HEK293 (cell line): ENCODE data around the gene MIEN1.

Experiments used
- CTCF ChIA-PET: fragments of 350-600 bp; formaldehyde crosslinking; extraction: SDS; loops from one replicate; lab custom pipeline; 2021; ENCODE audit warnings: antibody characterized with exemption; lab: Yijun Ruan, JAX
- POLR2A ChIA-PET: fragments of 300-600 bp; formaldehyde crosslinking; extraction: SDS; loops from one replicate; lab custom pipeline; 2020; ENCODE audit warnings: antibody characterized with exemption, inconsistent platforms; lab: Yijun Ruan, JAX
- H3K27ac ChIP-seq: fragments of 200-500 bp; sonication (Bioruptor generic); 2 replicates; pipeline ENCODE4 v1.5.1; 2014; ENCODE audit warnings: low read depth, low read length, control low read depth, inconsistent platforms; ENCODE audit errors: extremely low read depth
- H3K36me3 ChIP-seq, 2 experiments: fragments of 200-500 bp in 1 of 2; sonication (Bioruptor generic) in 1 of 2; 1 replicate in 1 of 2; 2 replicates in 1 of 2; pipeline ENCODE4 v1.5.1; 2014 to 2017; ENCODE audit warnings: inconsistent platforms in 2 of 2, low read length in 2 of 2; ENCODE audit not compliant: control insufficient read depth in 2 of 2, insufficient read depth in 1 of 2
- H3K4me1 ChIP-seq: fragments of 200-500 bp; sonication (Bioruptor generic); 2 replicates; pipeline ENCODE4 v1.5.1; 2014; ENCODE audit warnings: mild to moderate bottlenecking, low read length, inconsistent platforms; ENCODE audit not compliant: control insufficient read depth, insufficient read depth
- H3K4me3 ChIP-seq: 2 replicates; pipeline ENCODE4 v1.5.1; 2011; ENCODE audit warnings: low read depth, mild to moderate bottlenecking, control low read depth, low read length, moderate library complexity
- H3K9me3 ChIP-seq: fragments of 200-500 bp; sonication (Bioruptor generic); 2 replicates; pipeline ENCODE4 v1.5.1; 2014; ENCODE audit warnings: low read depth, low read length, inconsistent platforms; ENCODE audit not compliant: control insufficient read depth, insufficient read depth
- FEZF1 ChIP-seq: fragments of 450-650 bp; formaldehyde crosslinking; IDR thresholded peaks from 2 replicates; pipeline ENCODE4 v1.5.1; 2016; ENCODE audit warnings: missing biosample characterization, missing genetic modification characterization
- GLIS1 ChIP-seq: fragments of 450-650 bp; formaldehyde crosslinking; IDR thresholded peaks from 2 replicates; pipeline ENCODE4 v1.5.1; 2016; ENCODE audit warnings: missing biosample characterization, missing genetic modification characterization
- GLIS2 ChIP-seq: fragments of 450-650 bp; formaldehyde crosslinking; IDR thresholded peaks from 2 replicates; pipeline ENCODE4 v1.5.1; 2016; ENCODE audit warnings: missing biosample characterization, missing genetic modification characterization
- IKZF3 ChIP-seq: fragments of 450-650 bp; IDR thresholded peaks from 2 replicates; pipeline ENCODE4 v1.5.0; 2018; ENCODE audit warnings: missing biosample characterization, mild to moderate bottlenecking, missing genetic modification characterization, moderate library complexity
- KLF1 ChIP-seq: fragments of 450-650 bp; formaldehyde crosslinking; IDR thresholded peaks from 2 replicates; pipeline ENCODE4 v1.5.1; 2016; ENCODE audit warnings: missing biosample characterization, missing genetic modification characterization
- ZBTB17 ChIP-seq: fragments of 450-650 bp; formaldehyde crosslinking; IDR thresholded peaks from 2 replicates; pipeline ENCODE4 v1.5.1; 2016; ENCODE audit warnings: missing biosample characterization, missing genetic modification characterization
- ZFHX2 ChIP-seq: fragments of 450-650 bp; formaldehyde crosslinking; conservative IDR thresholded peaks from 2 replicates; pipeline ENCODE4 v1.5.1; 2016; ENCODE audit warnings: missing biosample characterization, missing genetic modification characterization
- ZIC2 ChIP-seq: fragments of 450-650 bp; formaldehyde crosslinking; IDR thresholded peaks from 2 replicates; pipeline ENCODE4 v1.5.1; 2016; ENCODE audit warnings: missing biosample characterization, missing genetic modification characterization
- ZNF10 ChIP-seq: fragments of 450-650 bp; formaldehyde crosslinking; IDR thresholded peaks from 2 replicates; pipeline ENCODE4 v1.5.1; 2017; ENCODE audit warnings: missing biosample characterization, missing genetic modification characterization
- ZNF16 ChIP-seq: fragments of 450-650 bp; formaldehyde crosslinking; IDR thresholded peaks from 2 replicates; pipeline ENCODE4 v1.5.1; 2016; ENCODE audit warnings: low read depth, missing biosample characterization, missing genetic modification characterization
- ZNF23 ChIP-seq: fragments of 450-650 bp; formaldehyde crosslinking; IDR thresholded peaks from 2 replicates; pipeline ENCODE4 v1.5.1; 2016; ENCODE audit warnings: missing biosample characterization, missing genetic modification characterization, borderline replicate concordance
- ZNF24 ChIP-seq: fragments of 450-650 bp; formaldehyde crosslinking; IDR thresholded peaks from 2 replicates; pipeline ENCODE4 v1.5.1; 2016; ENCODE audit warnings: missing biosample characterization, missing genetic modification characterization
- ZNF266 ChIP-seq: fragments of 450-650 bp; formaldehyde crosslinking; IDR thresholded peaks from 2 replicates; pipeline ENCODE4 v1.5.1; 2016; ENCODE audit warnings: missing biosample characterization, missing genetic modification characterization, low read depth
- ZNF37A ChIP-seq: fragments of 450-650 bp; IDR thresholded peaks from 2 replicates; pipeline ENCODE4 v1.5.1; 2018; ENCODE audit warnings: missing biosample characterization, missing genetic modification characterization
- ZNF394 ChIP-seq: fragments of 450-650 bp; formaldehyde crosslinking; IDR thresholded peaks from 2 replicates; pipeline ENCODE4 v1.5.1; 2016; ENCODE audit warnings: missing biosample characterization, missing genetic modification characterization, mild to moderate bottlenecking, moderate library complexity, borderline replicate concordance
- ZNF548 ChIP-seq: fragments of 450-650 bp; formaldehyde crosslinking; IDR thresholded peaks from 2 replicates; pipeline ENCODE4 v1.5.1; 2016; ENCODE audit warnings: missing biosample characterization, missing genetic modification characterization
- ZNF571 ChIP-seq: fragments of 450-650 bp; formaldehyde crosslinking; IDR thresholded peaks from 2 replicates; pipeline ENCODE4 v1.5.0; 2017; ENCODE audit warnings: missing biosample characterization, missing genetic modification characterization
- ZNF600 ChIP-seq: fragments of 450-650 bp; formaldehyde crosslinking; IDR thresholded peaks from 2 replicates; pipeline ENCODE4 v1.5.1; 2016; ENCODE audit warnings: missing biosample characterization, missing genetic modification characterization
- ZNF670 ChIP-seq: fragments of 450-650 bp; formaldehyde crosslinking; IDR thresholded peaks from 2 replicates; pipeline ENCODE4 v1.5.1; 2016; ENCODE audit warnings: missing biosample characterization, missing genetic modification characterization, low read depth
- TF ChIP-seq, protein P1 (sequence below): fragments of 450-650 bp; formaldehyde crosslinking; IDR thresholded peaks from 2 replicates; pipeline ENCODE4 v1.5.1; 2016; ENCODE audit warnings: missing biosample characterization, missing genetic modification characterization
- TF ChIP-seq, protein P2 (sequence below): fragments of 450-650 bp; formaldehyde crosslinking; IDR thresholded peaks from 2 replicates; pipeline ENCODE4 v1.5.1; 2016; ENCODE audit warnings: missing biosample characterization, missing genetic modification characterization
- TF ChIP-seq, protein P3 (sequence below): fragments of 450-650 bp; formaldehyde crosslinking; IDR thresholded peaks from 2 replicates; pipeline ENCODE4 v1.5.1; 2016; ENCODE audit warnings: missing biosample characterization, missing genetic modification characterization
- TF ChIP-seq, protein P4 (sequence below): fragments of 450-650 bp; formaldehyde crosslinking; conservative IDR thresholded peaks from 2 replicates; pipeline ENCODE4 v1.5.1; 2016; ENCODE audit warnings: low read depth, missing biosample characterization, missing genetic modification characterization
- TF ChIP-seq, protein P5 (sequence below): fragments of 450-650 bp; formaldehyde crosslinking; IDR thresholded peaks from 2 replicates; pipeline ENCODE4 v1.5.1; 2016; ENCODE audit warnings: missing biosample characterization, missing genetic modification characterization

Gene MIEN1

DNA sequence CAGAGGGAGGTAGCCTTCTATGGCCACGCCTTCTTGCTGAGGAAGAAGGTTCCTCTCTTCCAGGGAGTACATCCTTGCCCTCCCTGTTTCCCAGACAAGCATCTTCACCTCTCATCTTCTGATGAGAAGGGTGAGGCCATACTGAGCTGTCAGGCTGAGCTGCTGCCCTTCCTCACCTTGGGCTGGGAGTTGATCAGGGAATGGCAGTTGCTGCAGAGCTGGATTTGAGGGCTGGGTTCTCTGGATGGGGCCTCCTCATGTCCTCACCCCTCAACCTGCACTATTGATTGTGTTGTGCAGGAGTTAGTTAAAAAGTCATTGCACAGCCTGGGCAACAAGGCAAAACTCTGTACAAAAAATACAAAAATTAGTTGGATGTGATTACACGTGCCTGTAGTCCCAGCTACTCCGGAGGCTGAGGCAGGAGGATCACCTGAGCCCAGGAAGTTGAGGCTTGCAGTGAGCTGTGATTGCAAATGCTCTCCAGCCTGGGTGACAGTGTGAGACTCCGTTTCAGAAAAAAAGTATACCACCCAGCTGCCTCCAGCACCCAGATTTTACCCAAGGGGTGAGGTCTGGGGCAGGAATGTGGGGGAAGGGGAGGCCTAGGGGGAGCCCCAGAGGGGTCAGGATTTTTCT is 28.4 kb downstream of the MIEN1 start:
- peaks cover 13% of the 10 kb centered on the region; the same call in 1 of the 2 replicates for H3K4me1 ChIP-seq
- POLR2A ChIA-PET, result interaction anchor here (0.6 kb wide), 1 partner anchor 218 kb away, joined by 6 read pairs; no protein-coding TSS in a partner anchor

DNA sequence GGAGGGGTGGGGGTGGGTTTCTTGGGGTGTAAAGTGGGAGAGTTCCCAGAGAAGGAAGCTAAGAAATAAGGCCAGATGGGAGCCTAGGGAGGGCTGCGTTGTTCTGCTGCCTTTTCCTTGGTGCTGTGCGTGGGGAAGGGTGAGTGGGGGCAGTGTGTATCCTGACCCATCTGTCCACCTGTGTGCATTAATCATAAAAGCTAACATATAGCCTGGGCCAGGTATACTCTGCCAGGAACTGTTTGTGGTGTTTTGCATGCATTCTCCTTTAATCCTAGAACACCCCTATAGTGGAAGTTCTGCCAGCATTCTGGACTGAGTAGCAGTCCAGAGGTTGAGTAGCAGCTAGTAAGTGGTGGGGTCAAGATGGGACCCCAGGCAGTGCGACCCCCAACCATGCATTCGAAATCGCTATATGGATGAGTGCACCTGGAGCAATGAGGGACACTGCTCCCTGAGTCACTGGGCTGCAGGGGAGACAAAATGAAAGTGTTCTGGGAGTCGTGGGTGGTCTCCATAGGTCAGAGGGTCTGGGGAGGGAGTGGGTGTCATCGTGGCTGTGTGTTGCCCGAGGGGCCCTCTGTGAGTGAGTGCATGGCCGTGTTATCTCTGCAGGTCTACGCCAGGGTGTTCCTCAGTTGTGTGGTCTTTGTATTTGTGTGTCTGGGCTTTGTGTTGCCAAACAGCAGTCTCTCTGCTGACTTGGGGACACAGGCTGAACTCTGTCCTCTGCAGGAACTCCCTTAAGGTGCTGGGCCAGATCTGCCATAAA is 29.1 kb downstream of the MIEN1 start:
- CTCF ChIA-PET, result interaction anchor here (0.5 to 3.5 kb wide), 9 partner anchors 10 to 78 kb away, joined by 3 to 22 read pairs (median 4); partner anchors contain the start of genes MIEN1, PGAP3 and PNMT
- no peak overlapping the region for H3K27ac ChIP-seq
- H3K4me3 ChIP-seq, result peak overlapping the region; percentile 81
- peaks cover 0 to 22% of the 10 kb centered on the region in 2 experiments; a peak in 1 of 3 replicates for H3K36me3 ChIP-seq
- H3K4me1 ChIP-seq, result peaks cover 13% of the 10 kb centered on the region; the same call in 1 of the 2 replicates
- no peaks in the 10 kb centered on the region for H3K9me3 ChIP-seq
- POLR2A ChIA-PET, result interaction anchor here (0.7 to 2.4 kb wide), 6 partner anchors 14 to 291 kb away, joined by 3 to 42 read pairs (median 11); partner anchors contain the start of genes MIEN1, PGAP3 and PNMT
- no peak for TF ChIP-seq KLF1 (tag by site-specific recombination)
- peak; percentile 23; the same call in 1 of the 2 replicates for TF ChIP-seq ZIC2 (tag by site-specific recombination)
- no peak for TF ChIP-seq ZNF548 (tag by site-specific recombination)
- TF ChIP-seq GLIS2, result peak; percentile 28; the same call in 1 of the 2 replicates
- TF ChIP-seq ZNF37A (tag by site-specific recombination), result no peak
- TF ChIP-seq ZFHX2, result peak; percentile 78
- TF ChIP-seq ZNF266 (tag by site-specific recombination), result no peak
- no peak for TF ChIP-seq ZNF16 (tag by site-specific recombination)
- TF ChIP-seq ZNF571 (tag by site-specific recombination), result no peak
- TF ChIP-seq, protein P1, sequence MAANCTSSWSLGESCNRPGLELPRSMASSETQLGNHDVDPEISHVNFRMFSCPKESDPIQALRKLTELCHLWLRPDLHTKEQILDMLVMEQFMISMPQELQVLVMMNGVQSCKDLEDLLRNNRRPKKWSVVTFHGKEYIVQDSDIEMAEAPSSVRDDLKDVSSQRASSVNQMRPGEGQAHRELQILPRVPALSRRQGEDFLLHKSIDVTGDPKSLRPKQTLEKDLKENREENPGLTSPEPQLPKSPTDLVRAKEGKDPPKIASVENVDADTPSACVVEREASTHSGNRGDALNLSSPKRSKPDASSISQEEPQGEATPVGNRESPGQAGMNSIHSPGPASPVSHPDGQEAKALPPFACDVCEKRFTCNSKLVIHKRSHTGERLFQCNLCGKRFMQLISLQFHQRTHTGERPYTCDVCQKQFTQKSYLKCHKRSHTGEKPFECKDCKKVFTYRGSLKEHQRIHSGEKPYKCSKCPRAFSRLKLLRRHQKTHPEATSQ, result no peak
- no peak for TF ChIP-seq ZNF23 (tag by site-specific recombination)
- TF ChIP-seq, protein P2, sequence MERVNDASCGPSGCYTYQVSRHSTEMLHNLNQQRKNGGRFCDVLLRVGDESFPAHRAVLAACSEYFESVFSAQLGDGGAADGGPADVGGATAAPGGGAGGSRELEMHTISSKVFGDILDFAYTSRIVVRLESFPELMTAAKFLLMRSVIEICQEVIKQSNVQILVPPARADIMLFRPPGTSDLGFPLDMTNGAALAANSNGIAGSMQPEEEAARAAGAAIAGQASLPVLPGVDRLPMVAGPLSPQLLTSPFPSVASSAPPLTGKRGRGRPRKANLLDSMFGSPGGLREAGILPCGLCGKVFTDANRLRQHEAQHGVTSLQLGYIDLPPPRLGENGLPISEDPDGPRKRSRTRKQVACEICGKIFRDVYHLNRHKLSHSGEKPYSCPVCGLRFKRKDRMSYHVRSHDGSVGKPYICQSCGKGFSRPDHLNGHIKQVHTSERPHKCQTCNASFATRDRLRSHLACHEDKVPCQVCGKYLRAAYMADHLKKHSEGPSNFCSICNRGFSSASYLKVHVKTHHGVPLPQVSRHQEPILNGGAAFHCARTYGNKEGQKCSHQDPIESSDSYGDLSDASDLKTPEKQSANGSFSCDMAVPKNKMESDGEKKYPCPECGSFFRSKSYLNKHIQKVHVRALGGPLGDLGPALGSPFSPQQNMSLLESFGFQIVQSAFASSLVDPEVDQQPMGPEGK (tag by site-specific recombination), result no peak
- TF ChIP-seq ZNF600 (tag by site-specific recombination), result 0 out of 2 replicates have a peak, but pooled peaks have one; percentile 29
- no peak for TF ChIP-seq ZNF394 (tag by site-specific recombination)
- TF ChIP-seq ZNF24 (tag by site-specific recombination), result no peak
- TF ChIP-seq, protein P3, sequence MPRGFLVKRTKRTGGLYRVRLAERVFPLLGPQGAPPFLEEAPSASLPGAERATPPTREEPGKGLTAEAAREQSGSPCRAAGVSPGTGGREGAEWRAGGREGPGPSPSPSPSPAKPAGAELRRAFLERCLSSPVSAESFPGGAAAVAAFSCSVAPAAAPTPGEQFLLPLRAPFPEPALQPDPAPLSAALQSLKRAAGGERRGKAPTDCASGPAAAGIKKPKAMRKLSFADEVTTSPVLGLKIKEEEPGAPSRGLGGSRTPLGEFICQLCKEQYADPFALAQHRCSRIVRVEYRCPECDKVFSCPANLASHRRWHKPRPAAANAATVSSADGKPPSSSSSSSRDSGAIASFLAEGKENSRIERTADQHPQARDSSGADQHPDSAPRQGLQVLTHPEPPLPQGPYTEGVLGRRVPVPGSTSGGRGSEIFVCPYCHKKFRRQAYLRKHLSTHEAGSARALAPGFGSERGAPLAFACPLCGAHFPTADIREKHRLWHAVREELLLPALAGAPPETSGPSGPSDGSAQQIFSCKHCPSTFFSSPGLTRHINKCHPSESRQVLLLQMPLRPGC (tag by site-specific recombination), result no peak
- TF ChIP-seq, protein P4, sequence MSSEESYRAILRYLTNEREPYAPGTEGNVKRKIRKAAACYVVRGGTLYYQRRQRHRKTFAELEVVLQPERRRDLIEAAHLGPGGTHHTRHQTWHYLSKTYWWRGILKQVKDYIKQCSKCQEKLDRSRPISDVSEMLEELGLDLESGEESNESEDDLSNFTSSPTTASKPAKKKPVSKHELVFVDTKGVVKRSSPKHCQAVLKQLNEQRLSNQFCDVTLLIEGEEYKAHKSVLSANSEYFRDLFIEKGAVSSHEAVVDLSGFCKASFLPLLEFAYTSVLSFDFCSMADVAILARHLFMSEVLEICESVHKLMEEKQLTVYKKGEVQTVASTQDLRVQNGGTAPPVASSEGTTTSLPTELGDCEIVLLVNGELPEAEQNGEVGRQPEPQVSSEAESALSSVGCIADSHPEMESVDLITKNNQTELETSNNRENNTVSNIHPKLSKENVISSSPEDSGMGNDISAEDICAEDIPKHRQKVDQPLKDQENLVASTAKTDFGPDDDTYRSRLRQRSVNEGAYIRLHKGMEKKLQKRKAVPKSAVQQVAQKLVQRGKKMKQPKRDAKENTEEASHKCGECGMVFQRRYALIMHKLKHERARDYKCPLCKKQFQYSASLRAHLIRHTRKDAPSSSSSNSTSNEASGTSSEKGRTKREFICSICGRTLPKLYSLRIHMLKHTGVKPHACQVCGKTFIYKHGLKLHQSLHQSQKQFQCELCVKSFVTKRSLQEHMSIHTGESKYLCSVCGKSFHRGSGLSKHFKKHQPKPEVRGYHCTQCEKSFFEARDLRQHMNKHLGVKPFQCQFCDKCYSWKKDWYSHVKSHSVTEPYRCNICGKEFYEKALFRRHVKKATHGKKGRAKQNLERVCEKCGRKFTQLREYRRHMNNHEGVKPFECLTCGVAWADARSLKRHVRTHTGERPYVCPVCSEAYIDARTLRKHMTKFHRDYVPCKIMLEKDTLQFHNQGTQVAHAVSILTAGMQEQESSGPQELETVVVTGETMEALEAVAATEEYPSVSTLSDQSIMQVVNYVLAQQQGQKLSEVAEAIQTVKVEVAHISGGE (tag by site-specific recombination), result no peak
- peak; percentile 70 for TF ChIP-seq GLIS1 (tag by site-specific recombination)

More for the DNA sequence above, 28.4 kb downstream of the MIEN1 start:
- Histone ChIP-seq H3K4me3 (no peak overlapping the region), H3K27ac (no peak overlapping the region), H3K9me3 (no peaks in the 10 kb centered on the region), H3K36me3 (peaks cover 0 to 23% of the 10 kb centered on the region in 2 experiments; a peak in 1 of 3 replicates)
- TF ChIP-seq ZNF10, result peak; percentile 44; the same call in 1 of the 2 replicates
- TF ChIP-seq IKZF3, result 0 out of 2 replicates have a peak, but pooled peaks have one; percentile 20
- no peak for TF ChIP-seq ZNF670 (tag by site-specific recombination)
- TF ChIP-seq ZBTB17, result peak; percentile 64
- TF ChIP-seq, protein P5, sequence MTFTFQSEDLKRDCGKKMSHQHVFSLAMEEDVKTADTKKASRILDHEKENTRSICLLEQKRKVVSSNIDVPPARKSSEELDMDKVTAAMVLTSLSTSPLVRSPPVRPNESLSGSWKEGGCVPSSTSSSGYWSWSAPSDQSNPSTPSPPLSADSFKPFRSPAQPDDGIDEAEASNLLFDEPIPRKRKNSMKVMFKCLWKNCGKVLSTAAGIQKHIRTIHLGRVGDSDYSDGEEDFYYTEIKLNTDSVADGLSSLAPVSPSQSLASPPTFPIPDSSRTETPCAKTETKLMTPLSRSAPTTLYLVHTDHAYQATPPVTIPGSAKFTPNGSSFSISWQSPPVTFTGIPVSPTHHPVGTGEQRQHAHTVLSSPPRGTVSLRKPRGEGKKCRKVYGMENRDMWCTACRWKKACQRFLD (tag by site-specific recombination), result no peak
- no peak for TF ChIP-seq KLF1 (tag by site-specific recombination)
- peak; percentile 62; the same call in 1 of the 2 replicates for TF ChIP-seq ZNF394 (tag by site-specific recombination)
- no peak for TF ChIP-seq FEZF1
- CTCF ChIA-PET, result interaction anchor here (0.5 to 3.4 kb wide), 6 partner anchors 9 to 97 kb away, joined by 3 to 22 read pairs (median 3); partner anchors contain the start of genes MIEN1 and PNMT
